KMS-11 (cell line): ENCODE results near the gene TEDC1.
A peak's percentile ranks its signal among the peaks of the same experiment; 100 is the strongest.

ENCODE experiments used
- H2AFZ ChIP-seq: fragments of 200-600 bp; sonication (generic); 2 replicates; pipeline ENCODE4 v1.6.1; 2016; ENCODE audit warnings: antibody characterized with exemption, mixed run types, low read depth
- H3K27ac ChIP-seq: fragments of 200-600 bp; sonication (generic); 2 replicates; pipeline ENCODE4 v1.6.1; 2016; ENCODE audit warnings: mild to moderate bottlenecking, mixed run types
- H3K27me3 ChIP-seq: fragments of 200-600 bp; sonication (generic); 2 replicates; pipeline ENCODE4 v1.6.1; 2017; ENCODE audit warnings: mild to moderate bottlenecking, low read depth, mixed run types, moderate library complexity; ENCODE audit not compliant: insufficient read depth
- H3K36me3 ChIP-seq: fragments of 200-600 bp; sonication (generic); 2 replicates; pipeline ENCODE4 v1.6.1; 2017; ENCODE audit warnings: mild to moderate bottlenecking, mixed run types; ENCODE audit not compliant: insufficient read depth
- H3K4me1 ChIP-seq: fragments of 200-600 bp; sonication (generic); 2 replicates; pipeline ENCODE4 v1.6.1; 2016; ENCODE audit warnings: mild to moderate bottlenecking, low read depth, mixed run types; ENCODE audit not compliant: poor library complexity, severe bottlenecking
- H3K4me2 ChIP-seq: fragments of 200-600 bp; sonication (generic); 2 replicates; pipeline ENCODE4 v1.7.0; 2016; ENCODE audit warnings: mild to moderate bottlenecking, mixed run types
- H3K4me3 ChIP-seq: fragments of 200-600 bp; sonication (generic); IDR thresholded peaks from 2 replicates; pipeline ENCODE4 v1.6.1; 2017; ENCODE audit warnings: low read depth, low read length, mixed read lengths; ENCODE audit not compliant: insufficient read depth
- H3K79me2 ChIP-seq: fragments of 200-600 bp; sonication (generic); 2 replicates; pipeline ENCODE4 v1.6.1; 2016; ENCODE audit warnings: low read depth, mixed run types; ENCODE audit not compliant: insufficient read depth
- H3K9ac ChIP-seq: fragments of 200-600 bp; sonication (generic); 2 replicates; pipeline ENCODE4 v1.6.1; 2016; ENCODE audit warnings: mild to moderate bottlenecking, mixed run types
- H4K20me1 ChIP-seq: fragments of 200-600 bp; sonication (generic); 2 replicates; pipeline ENCODE4 v1.6.1; 2016; ENCODE audit warnings: mild to moderate bottlenecking, mixed run types; ENCODE audit not compliant: insufficient read depth
- TF ChIP-seq, protein P1 (sequence below): fragments of 200-600 bp; sonication (generic); conservative IDR thresholded peaks from 2 replicates; pipeline ENCODE4 v1.6.1; 2017; ENCODE audit warnings: low read depth, mild to moderate bottlenecking, antibody characterized with exemption, low read length, moderate library complexity, mixed read lengths

The TEDC1 gene, protein sequence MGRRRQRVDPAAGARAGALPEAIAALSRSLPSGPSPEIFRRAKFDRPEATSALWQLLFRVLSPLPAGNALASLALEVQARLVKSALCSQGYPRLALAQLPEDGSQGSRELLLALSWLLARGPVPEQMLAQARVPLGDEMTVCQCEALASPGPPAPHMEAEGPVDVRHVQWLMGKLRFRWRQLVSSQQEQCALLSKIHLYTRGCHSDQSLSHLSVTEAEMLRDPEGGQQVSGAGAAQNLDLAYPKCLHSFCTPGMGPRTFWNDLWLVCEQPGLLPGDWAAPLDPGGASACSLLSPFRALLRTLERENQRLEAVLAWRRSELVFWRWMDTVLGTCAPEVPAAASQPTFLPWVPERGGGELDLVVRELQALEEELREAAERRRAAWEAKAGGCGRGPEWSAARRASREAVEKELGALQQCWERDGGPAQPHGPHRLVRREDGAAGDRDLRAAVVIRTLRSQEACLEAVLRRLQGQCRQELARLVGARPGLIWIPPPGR

DNA sequence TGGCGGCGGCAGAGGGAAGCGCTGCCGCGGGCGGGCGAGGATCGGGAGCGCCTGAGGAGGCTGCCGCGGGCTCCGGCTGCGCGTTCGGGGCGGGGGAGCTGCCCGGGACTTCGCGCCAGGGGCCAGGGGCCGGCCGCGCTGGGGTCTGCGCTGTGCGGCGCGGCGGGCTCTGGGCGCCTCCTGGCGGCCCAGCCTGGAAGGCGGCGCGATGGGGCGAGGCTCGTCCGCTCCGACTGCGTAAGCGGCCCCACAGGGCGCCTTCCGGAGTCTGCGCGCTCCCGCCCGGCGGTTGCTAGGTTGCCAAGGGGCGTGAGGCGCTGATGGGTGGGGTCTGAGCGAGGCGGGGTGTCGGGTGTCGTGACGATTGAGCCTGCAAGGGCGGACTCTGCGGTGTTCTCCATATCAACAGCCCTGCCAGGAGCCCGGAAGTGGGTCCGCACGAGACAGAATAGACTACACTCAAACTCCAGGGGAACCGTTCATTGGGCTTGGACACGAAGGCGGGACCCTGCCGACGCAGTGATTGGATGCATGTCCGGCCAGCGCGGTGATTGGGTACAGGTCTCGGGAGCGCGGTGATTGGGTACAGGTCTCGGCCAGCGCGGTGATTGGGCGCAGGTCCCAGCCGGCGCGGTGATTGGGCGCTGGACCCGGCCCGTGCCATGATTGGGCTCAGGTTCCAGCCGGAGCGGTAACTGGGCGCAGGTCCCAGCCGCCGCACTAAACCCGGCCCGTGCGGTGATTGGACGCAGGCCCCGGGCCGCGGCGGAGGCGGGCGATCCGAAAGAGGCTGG lies at the start of gene TEDC1:
Gene TEDC1, plus strand, starts transcription at position 675 of the 794 bp plus-strand sequence. CDS start 130 bp downstream, outside the sequence.
- peaks cover 25% of the 10 kb centered on the region for H3K79me2 ChIP-seq
- H3K27ac ChIP-seq = peak within 1 kb of the TSS; percentile 98
- peak within 1 kb of the TSS; percentile 98 for H3K4me2 ChIP-seq
- H3K27me3 ChIP-seq = no peaks in the 10 kb centered on the region
- peaks cover 7% of the 10 kb centered on the region for H3K4me1 ChIP-seq
- H3K4me3 ChIP-seq = no peak within 1 kb of the TSS
- H4K20me1 ChIP-seq = no peaks in the 10 kb centered on the region; the same call in 1 of the 2 replicates
- TF ChIP-seq, protein P1, sequence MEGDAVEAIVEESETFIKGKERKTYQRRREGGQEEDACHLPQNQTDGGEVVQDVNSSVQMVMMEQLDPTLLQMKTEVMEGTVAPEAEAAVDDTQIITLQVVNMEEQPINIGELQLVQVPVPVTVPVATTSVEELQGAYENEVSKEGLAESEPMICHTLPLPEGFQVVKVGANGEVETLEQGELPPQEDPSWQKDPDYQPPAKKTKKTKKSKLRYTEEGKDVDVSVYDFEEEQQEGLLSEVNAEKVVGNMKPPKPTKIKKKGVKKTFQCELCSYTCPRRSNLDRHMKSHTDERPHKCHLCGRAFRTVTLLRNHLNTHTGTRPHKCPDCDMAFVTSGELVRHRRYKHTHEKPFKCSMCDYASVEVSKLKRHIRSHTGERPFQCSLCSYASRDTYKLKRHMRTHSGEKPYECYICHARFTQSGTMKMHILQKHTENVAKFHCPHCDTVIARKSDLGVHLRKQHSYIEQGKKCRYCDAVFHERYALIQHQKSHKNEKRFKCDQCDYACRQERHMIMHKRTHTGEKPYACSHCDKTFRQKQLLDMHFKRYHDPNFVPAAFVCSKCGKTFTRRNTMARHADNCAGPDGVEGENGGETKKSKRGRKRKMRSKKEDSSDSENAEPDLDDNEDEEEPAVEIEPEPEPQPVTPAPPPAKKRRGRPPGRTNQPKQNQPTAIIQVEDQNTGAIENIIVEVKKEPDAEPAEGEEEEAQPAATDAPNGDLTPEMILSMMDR = no peak; the same call in 1 of the 2 replicates
- peak within 1 kb of the TSS; percentile 28; the same call in 1 of the 2 replicates for H2AFZ ChIP-seq
- peak within 1 kb of the TSS; percentile 96 for H3K9ac ChIP-seq
- H3K36me3 ChIP-seq = no peaks in the 10 kb centered on the region

DNA sequence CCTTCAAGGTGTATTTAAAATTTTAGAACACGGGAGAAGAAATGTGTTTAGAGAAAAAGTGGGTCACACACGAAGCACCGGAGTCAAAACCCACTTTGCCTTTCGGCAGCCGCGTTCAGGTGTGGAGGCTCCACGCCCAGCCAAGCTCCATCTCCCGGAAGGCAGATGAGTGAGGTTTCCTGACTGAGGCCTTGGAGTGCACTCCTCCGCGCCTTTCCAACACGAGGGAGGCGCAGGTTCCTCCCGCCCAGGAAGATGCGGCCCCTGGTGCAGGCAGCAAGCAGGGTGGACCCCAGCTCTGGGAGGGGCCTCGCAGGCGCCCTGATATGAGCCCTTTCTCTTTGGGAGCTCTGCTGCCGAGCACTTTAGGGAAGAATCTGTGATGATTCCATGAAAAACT lies 48.9 kb upstream of the TEDC1 start:
- H3K36me3 ChIP-seq = no peaks in the 10 kb centered on the region
- H3K79me2 ChIP-seq = peaks cover 8% of the 10 kb centered on the region; the same call in 1 of the 2 replicates

DNA sequence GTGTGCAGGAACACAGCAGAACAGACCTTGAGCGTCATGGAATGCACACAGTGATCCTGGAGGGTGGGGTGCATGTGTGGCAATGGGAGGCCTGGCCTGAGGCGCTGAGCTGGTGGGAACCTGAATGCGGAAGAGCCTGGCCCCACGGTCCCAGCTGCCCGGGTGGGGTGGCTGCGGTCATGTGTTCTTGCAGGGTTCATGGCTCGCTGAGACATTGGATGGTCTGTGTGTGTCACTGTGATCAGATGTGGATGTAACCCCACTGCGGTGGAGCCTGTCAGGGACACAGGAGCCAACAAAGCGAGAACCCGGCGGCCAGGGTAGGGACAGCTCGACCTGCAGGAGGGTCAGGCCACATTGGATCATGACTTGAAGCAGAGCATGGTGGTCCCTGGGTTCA lies 48.2 kb upstream of the TEDC1 start:
- Histone ChIP-seq H4K20me1 (no peaks in the 10 kb centered on the region), H3K9ac (no peak overlapping the region), H3K27ac (no peak overlapping the region), H2AFZ (no peak overlapping the region), H3K27me3 (no peaks in the 10 kb centered on the region), H3K4me2 (no peak overlapping the region), H3K79me2 (0 out of 2 replicates have a peak, but pooled peaks cover under 1% of the 10 kb centered on the region), H3K36me3 (no peaks in the 10 kb centered on the region), H3K4me1 (no peaks in the 10 kb centered on the region), H3K4me3 (no peak overlapping the region)
- TF ChIP-seq, protein P1 = no peak

More for the DNA sequence above, 48.9 kb upstream of the TEDC1 start:
- no peak overlapping the region for H3K4me3 ChIP-seq
- H2AFZ ChIP-seq = no peak overlapping the region
- no peak overlapping the region for H3K9ac ChIP-seq
- H3K4me2 ChIP-seq = no peak overlapping the region
- no peaks in the 10 kb centered on the region for H3K27me3 ChIP-seq
- TF ChIP-seq, protein P1 = no peak
- H4K20me1 ChIP-seq = no peaks in the 10 kb centered on the region
- no peak overlapping the region for H3K27ac ChIP-seq
- no peaks in the 10 kb centered on the region for H3K4me1 ChIP-seq

DNA sequence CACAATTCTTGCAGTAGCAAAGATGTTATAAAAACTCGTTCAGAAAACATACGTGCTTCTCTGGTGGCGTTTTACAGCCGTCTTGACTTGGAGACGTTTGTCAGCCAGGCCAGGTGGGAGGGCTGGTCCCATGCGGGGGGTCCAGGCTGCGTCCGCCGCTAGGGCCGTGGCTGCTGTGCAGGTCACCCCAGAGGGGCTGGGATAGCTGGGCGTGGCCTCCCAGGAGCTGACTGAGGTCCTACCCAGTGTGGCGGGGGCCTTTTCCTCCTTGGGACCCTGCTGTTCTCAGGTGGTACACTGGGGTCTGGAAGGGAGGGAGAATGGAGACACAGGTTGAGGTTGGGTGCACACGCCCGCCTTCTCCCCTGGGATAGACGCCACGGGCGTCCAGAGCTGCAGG lies 46.2 kb upstream of the TEDC1 start:
- Histone ChIP-seq H3K27me3 (no peaks in the 10 kb centered on the region), H3K4me2 (no peak overlapping the region), H3K4me1 (peaks cover 6% of the 10 kb centered on the region), H3K4me3 (no peak overlapping the region), H3K9ac (no peak overlapping the region), H3K79me2 (no peaks in the 10 kb centered on the region), H3K27ac (no peak overlapping the region), H2AFZ (no peak overlapping the region), H3K36me3 (no peaks in the 10 kb centered on the region), H4K20me1 (no peaks in the 10 kb centered on the region)
- TF ChIP-seq, protein P1 = no peak
